ENCODE data around the gene PCBP3. TPM values are rescaled to one million over a fixed set of nuclear protein-coding genes. Genes with fewer than 3 reads are reported as not detected.

The PCBP3 gene
- polyA plus RNA-seq, 4 donors, result 1.2 to 2.2 (median 1.5) TPM

DNA sequence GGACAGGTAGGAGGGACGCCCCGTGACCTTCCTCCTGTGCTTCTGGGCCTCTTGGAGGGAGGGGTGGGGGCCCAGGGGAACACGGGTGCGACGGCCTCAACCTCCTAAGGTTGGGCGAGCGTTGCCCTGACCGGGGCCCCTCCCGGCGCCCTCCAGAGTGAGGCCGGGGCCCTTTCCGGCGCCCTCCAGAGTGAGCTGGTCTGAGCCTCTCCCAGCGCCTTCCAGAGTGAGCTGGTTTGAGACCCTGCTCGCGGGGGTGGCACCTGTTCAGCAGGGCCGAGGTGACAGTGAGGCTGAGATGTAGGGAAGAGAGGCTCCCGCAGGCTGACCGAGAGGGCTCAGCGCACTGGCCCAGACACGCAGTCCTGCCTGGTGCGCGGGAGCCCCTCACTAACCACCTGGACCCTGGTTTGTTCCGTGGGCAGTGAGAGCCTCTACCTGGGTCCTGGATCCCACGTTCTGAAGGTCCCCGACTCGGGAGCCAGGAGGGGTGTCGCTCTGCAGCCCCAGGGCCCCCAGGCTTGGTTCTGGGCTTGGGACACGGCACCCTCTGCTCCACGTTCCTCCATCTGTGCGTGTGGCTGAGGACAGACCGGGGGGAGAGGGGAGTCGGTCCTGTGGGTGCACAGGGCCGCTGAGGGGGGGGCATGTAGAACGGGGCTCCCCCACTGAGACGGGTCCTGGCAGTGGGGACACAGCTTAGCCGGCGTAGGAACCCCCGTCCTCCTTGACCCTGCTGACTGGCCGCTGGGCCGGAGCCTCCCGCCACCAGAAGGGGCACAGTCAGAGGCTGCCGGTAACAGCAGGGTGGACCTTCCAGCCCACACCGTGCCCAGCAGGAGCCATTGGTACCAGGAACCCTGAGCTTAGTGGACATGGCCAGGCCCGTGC, 339.5 kb downstream of the PCBP3 start:
- no peak for DNase-seq (ENCODE audit: low read depth in 4 of 4, low spot score in 3 of 4)

DNA sequence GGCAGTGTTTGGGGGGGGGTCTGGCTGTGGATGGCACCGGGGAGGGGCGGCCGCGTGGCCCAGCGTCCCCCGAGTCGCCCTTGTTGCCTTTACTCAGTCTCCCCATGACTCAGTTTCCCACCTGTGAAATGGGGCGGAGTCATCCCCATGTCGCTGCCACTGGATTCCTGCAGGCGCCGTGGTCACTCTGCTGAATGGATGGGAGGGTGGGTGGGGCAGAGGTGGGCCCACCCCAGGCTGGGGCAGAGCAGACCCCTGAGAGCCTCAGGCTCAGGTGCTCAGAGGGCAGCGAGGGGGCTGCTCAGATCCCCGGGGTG, 340.1 kb downstream of the PCBP3 start:
- no peak for DNase-seq (ENCODE audit: low read depth in 4 of 4, low spot score in 3 of 4)

DNA sequence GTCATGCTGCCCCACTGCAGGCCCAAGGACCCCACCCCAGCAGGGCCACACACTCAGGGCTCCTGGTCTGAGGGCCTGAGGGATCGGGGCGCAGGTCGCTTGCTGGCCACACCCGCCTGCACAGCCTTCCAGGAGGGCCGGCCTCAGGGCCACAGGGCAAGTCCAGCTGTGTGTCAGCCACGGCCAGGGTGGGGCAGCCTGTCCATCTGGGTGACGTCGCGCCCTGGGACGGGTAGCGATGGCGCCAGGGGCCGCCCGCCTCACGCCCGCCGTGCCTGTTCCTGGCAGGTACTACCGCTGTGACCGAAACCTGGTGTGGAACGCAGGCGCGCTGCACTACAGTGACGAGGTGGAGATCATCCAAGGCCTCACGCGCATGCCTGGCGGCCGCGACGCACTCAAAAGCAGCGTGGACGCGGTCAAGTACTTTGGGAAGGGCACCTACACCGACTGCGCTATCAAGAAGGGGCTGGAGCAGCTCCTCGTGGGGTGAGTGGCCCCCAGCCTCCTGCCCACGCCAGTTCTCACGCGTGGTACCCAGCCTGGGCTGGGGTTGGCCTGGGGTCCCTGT, 340.5 kb downstream of the PCBP3 start:
- DNase-seq (ENCODE audit: low read depth in 4 of 4, low spot score in 3 of 4), result no peak

DNA sequence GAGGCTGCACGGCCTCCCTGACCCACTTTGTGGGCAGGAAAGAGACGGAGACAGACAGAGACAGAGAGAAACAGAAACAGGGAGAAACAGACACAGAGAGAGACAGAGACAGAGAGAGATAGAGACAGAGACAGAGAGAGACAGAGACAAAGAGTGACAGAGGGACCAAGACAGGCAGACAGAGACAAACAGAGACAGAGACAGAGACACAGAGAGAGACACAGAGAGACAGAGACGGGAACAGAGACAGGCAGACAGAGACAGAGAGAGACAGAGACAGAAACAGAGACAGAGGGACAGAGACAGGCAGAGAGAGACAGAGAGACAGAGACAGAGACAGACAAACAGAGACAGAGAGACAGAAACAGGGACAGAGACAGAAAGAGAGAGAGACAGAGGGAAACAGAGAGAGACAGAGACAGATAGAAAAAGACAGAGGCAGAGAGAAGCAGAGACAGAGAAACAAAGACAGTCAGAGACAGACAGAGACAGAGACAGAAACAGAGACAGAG, 341.1 kb downstream of the PCBP3 start:
- DNase-seq (ENCODE audit: low read depth in 4 of 4, low spot score in 3 of 4), result no peak

DNA sequence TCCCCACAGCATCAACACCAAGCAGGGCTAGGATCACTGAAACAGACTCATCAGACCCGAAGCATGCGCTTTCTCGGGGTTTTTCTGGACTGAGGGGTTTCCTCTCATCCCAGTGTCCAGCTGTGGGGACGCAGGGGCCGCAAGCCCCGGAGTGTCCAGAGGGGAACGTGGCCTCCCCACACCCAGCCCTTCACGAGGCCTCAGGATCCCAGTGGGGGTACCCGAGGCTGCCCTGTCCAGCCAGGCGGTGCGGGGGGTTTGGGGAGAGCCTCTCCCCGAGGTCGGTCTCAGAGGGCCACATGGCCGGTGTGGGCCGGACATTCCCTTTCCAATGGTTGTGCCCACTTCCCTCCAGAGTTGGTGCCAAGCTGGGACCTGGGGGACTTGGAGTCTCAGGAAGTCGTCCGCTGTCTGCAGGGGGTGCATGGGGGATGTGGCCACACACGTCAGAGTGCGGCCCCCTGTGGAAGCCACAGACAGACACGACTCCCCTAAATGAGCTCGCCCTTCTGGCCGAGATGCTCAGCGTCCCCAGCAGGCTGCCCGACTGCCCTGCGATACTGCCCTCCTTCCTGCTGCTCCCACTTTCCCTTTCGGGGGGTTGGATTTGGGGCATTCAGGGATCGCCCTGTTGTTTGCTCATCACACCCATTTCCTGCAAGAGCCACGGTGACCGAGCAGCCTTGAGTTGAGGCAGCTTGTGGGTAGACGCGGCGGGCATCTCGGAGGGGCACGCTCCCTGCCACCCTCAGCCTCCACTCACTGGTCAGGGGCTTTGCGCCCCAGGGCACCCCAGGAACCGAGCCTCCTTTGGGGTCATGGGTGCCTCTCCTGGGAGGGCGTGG, 342.2 kb downstream of the PCBP3 start:
- DNase-seq (ENCODE audit: low read depth in 4 of 4, low spot score in 3 of 4), result no peak

DNA sequence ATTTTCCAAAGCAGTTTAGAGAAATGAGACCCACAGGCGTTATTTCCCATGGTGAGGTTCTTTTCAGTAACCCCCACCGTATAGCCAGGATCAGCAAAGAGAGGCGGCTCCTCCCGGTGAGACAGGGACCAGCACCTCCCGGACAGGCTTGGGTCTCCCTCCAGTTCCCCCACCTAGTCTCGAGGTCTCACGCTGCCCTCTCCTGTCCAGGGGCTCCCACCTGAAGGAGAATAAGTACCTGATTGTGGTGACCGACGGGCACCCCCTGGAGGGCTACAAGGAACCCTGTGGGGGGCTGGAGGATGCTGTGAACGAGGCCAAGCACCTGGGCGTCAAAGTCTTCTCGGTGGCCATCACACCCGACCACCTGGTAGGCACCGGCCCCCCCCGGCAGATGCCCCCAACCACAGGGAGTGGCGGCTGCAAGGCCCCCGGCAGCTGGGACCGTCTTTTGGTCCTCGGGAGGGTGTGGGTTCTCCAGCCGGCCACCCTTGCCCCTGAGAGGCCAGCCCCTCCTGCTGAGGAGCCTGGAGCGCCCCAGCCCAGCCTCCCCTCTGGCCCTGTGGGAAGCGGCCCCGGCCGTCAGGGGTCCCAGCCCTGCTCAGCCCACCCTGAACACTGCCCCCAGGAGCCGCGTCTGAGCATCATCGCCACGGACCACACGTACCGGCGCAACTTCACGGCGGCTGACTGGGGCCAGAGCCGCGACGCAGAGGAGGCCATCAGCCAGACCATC, 343.0 kb downstream of the PCBP3 start:
- DNase-seq (ENCODE audit: low read depth in 4 of 4, low spot score in 3 of 4), result no peak

DNA sequence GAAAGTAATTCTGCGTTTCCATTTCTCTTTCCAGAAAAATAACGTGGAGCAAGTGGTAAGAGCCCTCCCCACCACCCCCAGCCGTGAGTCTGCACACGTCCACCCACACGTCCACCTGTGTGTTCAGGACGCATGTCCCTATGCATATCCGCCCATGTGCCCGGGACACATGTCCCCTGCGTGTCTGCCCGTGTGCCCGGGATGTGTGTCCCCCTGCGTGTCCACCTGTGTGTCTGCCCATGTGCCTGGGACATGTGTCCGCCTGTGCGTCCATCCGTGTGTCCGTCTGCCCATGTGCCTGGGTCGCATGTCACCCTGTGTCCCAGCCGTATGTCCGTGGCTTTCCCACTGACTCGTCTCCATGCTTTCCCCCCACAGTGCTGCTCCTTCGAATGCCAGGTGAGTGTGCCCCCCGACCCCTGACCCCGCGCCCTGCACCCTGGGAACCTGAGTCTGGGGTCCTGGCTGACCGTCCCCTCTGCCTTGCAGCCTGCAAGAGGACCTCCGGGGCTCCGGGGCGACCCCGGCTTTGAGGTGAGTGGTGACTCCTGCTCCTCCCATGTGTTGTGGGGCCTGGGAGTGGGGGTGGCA, 343.7 kb downstream of the PCBP3 start:
- no peak for DNase-seq (ENCODE audit: low read depth in 4 of 4, low spot score in 3 of 4)

DNA sequence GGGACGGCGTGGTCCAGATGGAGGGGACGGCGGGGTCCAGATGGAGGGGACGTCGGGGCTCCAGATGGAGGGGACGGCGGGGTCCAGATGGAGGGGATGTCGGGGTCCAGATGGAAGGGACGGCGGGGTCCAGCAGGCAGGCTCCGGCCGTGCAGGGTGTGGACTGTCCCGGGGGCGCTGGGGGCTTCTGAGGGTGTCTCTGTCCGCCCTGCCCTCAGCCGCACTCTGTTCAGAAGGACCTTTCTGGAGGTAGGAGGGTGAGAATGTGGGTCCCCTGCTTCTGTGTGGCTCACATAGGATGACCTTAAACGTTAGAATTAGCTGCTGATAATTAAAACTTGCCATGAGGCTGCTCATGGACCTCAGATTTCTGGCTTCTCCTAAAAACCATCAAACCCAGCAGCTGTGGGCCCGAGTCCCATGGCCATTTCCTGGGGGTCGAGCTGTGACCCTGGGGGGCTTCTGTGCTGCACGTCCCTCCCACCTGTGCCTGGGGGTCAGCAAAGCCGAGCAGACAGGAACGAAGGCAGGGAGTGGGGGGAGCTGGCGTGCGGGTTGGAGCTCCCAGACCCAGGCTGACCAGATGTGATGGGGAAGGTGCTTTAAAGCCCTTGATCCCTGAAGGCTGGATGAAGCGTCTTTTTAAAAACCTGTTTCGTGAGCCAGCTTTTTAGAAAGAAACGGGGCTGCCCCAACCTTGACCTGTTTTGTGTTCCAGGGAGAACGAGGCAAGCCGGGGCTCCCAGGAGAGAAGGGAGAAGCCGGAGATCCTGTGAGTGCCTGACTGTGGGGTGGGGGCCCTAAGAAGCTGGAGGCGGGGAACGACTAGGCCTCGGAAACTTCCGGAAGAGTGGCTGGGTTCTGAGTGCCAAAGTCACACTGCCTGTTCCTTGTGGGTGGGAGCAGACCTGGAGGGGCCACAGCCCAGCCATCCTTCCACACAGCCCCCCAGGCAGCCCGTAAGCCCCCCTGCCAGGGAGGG, 345.1 kb downstream of the PCBP3 start:
- no peak for DNase-seq (ENCODE audit: low read depth in 4 of 4, low spot score in 3 of 4)

DNA sequence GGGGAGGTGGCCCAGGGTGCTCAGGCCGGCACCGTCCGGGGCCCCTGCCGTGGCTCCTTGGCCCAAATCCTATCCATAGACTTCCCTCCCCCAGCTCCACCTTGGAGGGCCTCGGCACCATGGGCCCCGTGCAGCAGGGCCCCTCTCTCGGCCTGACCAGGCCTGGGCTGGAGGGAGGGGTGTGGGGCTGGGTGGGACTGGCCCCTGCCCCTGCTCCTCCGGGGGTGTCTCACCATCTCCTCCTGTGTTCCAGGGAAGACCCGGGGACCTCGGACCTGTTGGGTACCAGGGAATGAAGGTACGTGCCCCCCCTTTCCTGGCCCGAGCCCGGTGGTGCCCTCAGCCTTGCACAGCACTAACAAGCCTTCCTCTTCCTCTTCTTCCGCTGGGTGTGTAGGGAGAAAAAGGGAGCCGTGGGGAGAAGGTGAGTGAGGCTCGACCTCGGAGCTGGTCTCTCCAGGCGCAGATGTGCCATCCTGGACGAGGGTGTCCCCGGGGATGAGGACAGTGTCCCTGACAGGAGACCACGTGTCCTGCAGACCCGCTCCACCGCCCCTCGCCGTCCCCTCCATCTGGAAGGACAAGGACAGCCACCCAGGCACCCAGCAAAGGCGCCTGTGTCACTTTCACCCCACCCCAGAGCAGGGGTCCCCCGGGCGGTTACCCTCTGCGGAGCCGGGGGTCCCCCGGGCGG, 346.0 kb downstream of the PCBP3 start:
- no peak for DNase-seq (ENCODE audit: low read depth in 4 of 4, low spot score in 3 of 4)

DNA sequence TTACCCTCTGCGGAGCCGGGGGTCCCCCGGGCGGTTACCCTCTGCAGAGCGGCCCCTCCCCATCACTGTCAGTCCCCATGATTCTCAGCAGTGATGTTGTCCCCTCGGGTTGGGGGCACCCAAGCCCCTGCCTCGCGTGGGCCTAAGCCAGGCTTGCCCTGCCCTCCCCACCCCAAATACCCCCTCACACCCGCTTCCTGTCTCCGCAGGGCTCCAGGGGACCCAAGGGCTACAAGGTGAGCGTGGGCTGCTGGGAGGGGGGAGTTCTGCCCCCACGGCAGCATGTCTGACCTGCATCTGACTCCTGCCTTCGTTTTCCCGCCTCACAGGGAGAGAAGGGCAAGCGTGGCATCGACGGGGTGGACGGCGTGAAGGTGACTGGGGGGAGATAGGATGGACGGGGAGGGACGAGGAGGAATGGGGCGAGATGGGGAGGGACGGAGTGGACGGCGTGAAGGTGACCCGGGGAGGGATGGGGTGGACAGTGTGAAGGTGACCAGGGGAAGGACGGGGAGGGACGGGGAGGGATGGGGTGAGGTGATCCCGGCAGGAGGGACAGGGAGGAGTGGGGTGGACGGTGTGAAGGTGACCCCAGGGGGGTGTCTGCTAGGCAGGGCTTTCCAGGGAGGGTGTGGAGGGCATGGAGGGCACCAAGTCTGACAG, 346.7 kb downstream of the PCBP3 start:
- no peak for DNase-seq (ENCODE audit: low read depth in 4 of 4, low spot score in 3 of 4)

DNA sequence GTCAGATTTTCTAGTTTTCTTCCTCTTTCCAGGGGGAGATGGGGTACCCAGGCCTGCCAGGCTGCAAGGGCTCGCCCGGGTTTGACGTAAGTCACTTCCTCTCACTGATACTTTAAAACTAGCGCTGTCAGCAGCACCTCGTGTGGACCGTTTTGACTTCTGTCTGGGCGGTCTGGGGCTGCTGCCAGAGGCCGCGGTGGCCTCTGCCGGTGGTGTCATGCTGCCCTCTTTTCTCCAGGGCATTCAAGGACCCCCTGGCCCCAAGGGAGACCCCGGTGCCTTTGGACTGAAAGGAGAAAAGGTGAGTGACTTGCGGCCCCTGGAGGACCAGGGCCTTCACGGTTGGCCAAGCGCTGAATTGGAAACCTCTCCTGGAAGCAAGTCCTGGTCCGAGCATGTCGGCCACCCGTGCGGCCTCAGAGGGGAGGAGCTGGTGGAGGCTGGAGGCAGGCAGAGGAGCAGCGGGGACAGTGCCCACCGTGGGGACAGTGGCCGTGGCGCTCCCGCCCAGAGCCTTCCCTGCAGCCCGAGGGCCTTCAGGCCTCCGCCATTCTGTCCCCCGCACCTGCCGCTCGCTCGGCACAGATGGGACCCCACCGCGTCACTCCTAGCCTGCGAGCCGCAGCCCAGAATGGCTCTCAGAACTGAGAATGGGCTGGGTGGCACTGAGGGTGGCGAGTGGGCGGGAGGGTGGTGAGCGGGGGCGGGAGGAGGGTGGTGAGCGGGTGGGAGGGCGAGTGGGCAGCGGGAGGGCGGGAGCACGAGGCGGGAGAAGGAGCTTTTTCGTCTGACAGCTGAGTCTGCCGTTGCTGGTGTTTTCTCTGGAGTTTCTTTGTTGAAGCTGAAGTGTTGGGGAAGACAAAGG, 347.4 kb downstream of the PCBP3 start:
- no peak for DNase-seq (ENCODE audit: low read depth in 4 of 4, low spot score in 3 of 4)

DNA sequence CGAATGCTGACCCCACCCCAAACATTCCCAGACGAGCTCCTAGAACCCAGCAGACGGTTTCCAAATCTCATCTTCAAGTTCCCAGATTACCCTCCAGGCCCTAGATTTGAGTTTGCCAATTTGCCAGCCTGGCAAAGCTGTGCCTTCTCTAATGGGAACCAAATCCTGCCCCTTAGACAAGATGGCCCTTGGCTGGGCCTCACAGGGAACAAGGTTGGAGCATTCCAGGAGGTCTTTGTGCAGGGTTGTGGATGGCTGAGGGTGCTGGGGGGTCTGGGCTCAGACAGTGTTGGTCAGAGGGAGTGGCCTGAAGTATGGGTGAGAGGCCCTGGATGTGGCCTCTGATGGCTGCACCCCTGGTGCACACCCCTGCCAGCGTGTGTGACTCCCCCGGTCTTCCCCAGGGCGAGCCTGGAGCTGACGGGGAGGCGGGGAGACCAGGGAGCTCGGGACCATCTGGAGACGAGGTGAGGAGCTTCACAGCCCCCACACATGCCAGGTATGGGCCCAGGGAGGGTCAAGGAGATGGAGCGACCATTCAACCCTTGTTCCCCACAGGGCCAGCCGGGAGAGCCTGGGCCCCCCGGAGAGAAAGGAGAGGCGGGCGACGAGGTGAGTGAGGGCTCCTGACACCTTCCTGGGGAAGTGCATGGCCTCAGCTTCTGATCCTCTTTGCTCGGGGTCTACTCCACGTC, 348.2 kb downstream of the PCBP3 start:
- DNase-seq (ENCODE audit: low read depth in 4 of 4, low spot score in 3 of 4), result no peak
